K562 (cell line): ENCODE data around the gene RAD1. TPM values are rescaled to one million over a fixed set of nuclear protein-coding genes. Genes with fewer than 3 reads are reported as not detected.
A peak's percentile ranks its signal among the peaks of the same experiment; 100 is the strongest.

Source experiments
- BHLHE40 ChIP-seq: IDR thresholded peaks from 2 replicates; pipeline ENCODE4 v1.6.1; 2011; ENCODE audit warnings: low read length, improper control_type of control experiment
- C11orf30 ChIP-seq: fragments of 450-650 bp; IDR thresholded peaks from 2 replicates; pipeline ENCODE4 v1.6.1; 2016; ENCODE audit warnings: low read depth, mild to moderate bottlenecking
- CC2D1A ChIP-seq: fragments of 450-650 bp; IDR thresholded peaks from 2 replicates; pipeline ENCODE4 v1.6.1; 2017; ENCODE audit warnings: mild to moderate bottlenecking
- CHD4 ChIP-seq: fragments of 200-600 bp; sonication (generic); IDR thresholded peaks from 3 replicates; pipeline ENCODE4 v1.6.1; 2012; ENCODE audit warnings: low read depth, mild to moderate bottlenecking, mixed read lengths, low read length, inconsistent platforms; ENCODE audit not compliant: insufficient read depth, insufficient replicate concordance, poor library complexity, severe bottlenecking
- DDX20 ChIP-seq: fragments of 450-650 bp; IDR thresholded peaks from 2 replicates; pipeline ENCODE4 v1.6.1; 2016; ENCODE audit warnings: missing genetic modification characterization, low read depth, mild to moderate bottlenecking, missing compliant biosample characterization, moderate library complexity
- GABPA ChIP-seq: fragments of 200-800 bp; sonication (Bioruptor generic); conservative IDR thresholded peaks from 2 replicates; pipeline ENCODE4 v1.6.1; 2016; ENCODE audit warnings: low read depth, missing genetic modification characterization, missing compliant biosample characterization
- GTF2A2 ChIP-seq: IDR thresholded peaks from 2 replicates; pipeline ENCODE4 v1.6.1; 2016; ENCODE audit warnings: mild to moderate bottlenecking, missing genetic modification characterization, missing compliant biosample characterization
- HCFC1 ChIP-seq: IDR thresholded peaks from 2 replicates; pipeline ENCODE4 v1.6.1; 2012; ENCODE audit warnings: low read depth, low read length, improper control_type of control experiment
- HDGF ChIP-seq: fragments of 450-650 bp; IDR thresholded peaks from 2 replicates; pipeline ENCODE4 v1.6.1; 2016
- HNRNPH1 ChIP-seq: fragments of 200-400 bp; formaldehyde crosslinking; optimal IDR thresholded peaks from 2 replicates; pipeline ENCODE3; 2017; ENCODE audit warnings: low read depth, mild to moderate bottlenecking, low read length, moderate library complexity
- MAFK ChIP-seq: IDR thresholded peaks from 2 replicates; pipeline ENCODE4 v1.6.1; 2011; ENCODE audit warnings: low read length, improper control_type of control experiment
- NCOA6 ChIP-seq: fragments of 450-650 bp; IDR thresholded peaks from 2 replicates; pipeline ENCODE4 v1.6.1; 2017; ENCODE audit warnings: mild to moderate bottlenecking
- PBX2 ChIP-seq, 2 experiments: IDR thresholded peaks in 1 of 2; conservative IDR thresholded peaks in 1 of 2; 2 replicates each; pipeline ENCODE4 v1.6.1; 2016; ENCODE audit warnings: low read depth in 2 of 2, mild to moderate bottlenecking in 1 of 2, missing compliant biosample characterization in 1 of 2, missing genetic modification characterization in 1 of 2, moderate library complexity in 1 of 2
- PYGO2 ChIP-seq: fragments of 450-650 bp; IDR thresholded peaks from 2 replicates; pipeline ENCODE4 v1.6.1; 2016; ENCODE audit warnings: mild to moderate bottlenecking, missing genetic modification characterization, moderate library complexity, missing compliant biosample characterization
- RHOXF2B ChIP-seq: fragments of 250-450 bp; sonication (Bioruptor Pico); conservative IDR thresholded peaks from 2 replicates; pipeline ENCODE4 v1.5.1; 2021
- RNF2 ChIP-seq: sonication (generic); IDR thresholded peaks from 2 replicates; pipeline ENCODE4 v1.6.1; 2016
- SAP30 ChIP-seq: fragments of 200-600 bp; sonication (generic); IDR thresholded peaks from 2 replicates; pipeline ENCODE4 v1.6.1; 2012; ENCODE audit warnings: borderline replicate concordance, low read depth, mild to moderate bottlenecking, moderate library complexity, low read length, control low read depth, inconsistent platforms; ENCODE audit not compliant: insufficient read depth, poor library complexity, severe bottlenecking
- SNAPC5 ChIP-seq: fragments of 250-450 bp; sonication (Bioruptor Pico); IDR thresholded peaks from 2 replicates; pipeline ENCODE4 v1.8.0; 2021; ENCODE audit warnings: moderate library complexity, mild to moderate bottlenecking, inconsistent platforms
- SRSF1 ChIP-seq: fragments of 200-400 bp; formaldehyde crosslinking; IDR thresholded peaks from 2 replicates; pipeline ENCODE4 v1.6.1; 2017; ENCODE audit warnings: mild to moderate bottlenecking, low read depth, low read length, moderate library complexity
- TARDBP ChIP-seq: fragments of 450-650 bp; IDR thresholded peaks from 2 replicates; pipeline ENCODE4 v1.6.1; 2016
- USF2 ChIP-seq: sonication (generic); formaldehyde crosslinking; IDR thresholded peaks from 2 replicates; pipeline ENCODE4 v1.5.0; 2020; ENCODE audit warnings: missing genetic modification reagents
- YY1 ChIP-seq, 3 experiments: IDR thresholded peaks; 2 replicates each; pipeline ENCODE4 v1.6.1; 2011; ENCODE audit warnings: low read length in 2 of 3, mild to moderate bottlenecking in 2 of 3, moderate library complexity in 2 of 3, borderline replicate concordance in 1 of 3, control low read depth in 1 of 3, low read depth in 1 of 3; ENCODE audit not compliant: insufficient read depth in 3 of 3, insufficient replicate concordance in 2 of 3, control insufficient read depth in 1 of 3, insufficient read length in 1 of 3; ENCODE audit errors: extremely low read depth in 1 of 3
- ZNF316 ChIP-seq: fragments of 450-650 bp; IDR thresholded peaks from 2 replicates; pipeline ENCODE4 v1.6.1; 2016
- ZNF324 ChIP-seq: fragments of 250-450 bp; sonication (Bioruptor Pico); IDR thresholded peaks from 2 replicates; pipeline ENCODE4 v1.4.0; 2020; ENCODE audit warnings: mild to moderate bottlenecking
- ZNF445 ChIP-seq: fragments of 250-450 bp; sonication (Bioruptor Pico); IDR thresholded peaks from 2 replicates; pipeline ENCODE4 v1.4.0; 2020; ENCODE audit warnings: low read depth, mild to moderate bottlenecking, moderate library complexity
- polyA plus RNA-seq, 8 experiments: library from polyadenylated mRNA; depleted of rRNA in 4 of 8; stranded (reverse) in 5 of 8; unstranded in 3 of 8; fragments of >200 nt; fragmentation: Nextera tagmentation in 2 of 8; fragmentation: Illumina TruSeq in 1 of 8; extraction: Ambion mirVana in 2 of 8; extraction: Trizol in 1 of 8; gene quantifications; 2 replicates each; pipeline versions ENCODE4 v1.2.1 to v1.2.3, GENCODE V29; 2011 to 2014; ENCODE audit warnings: inconsistent platforms in 1 of 8, missing spikeins in 1 of 8
- total RNA-seq, 7 experiments: library from RNA; depleted of rRNA in 6 of 7; stranded (reverse); fragments of >200 nt in 6 of 7; fragmentation: Illumina TruSeq in 2 of 7; extraction: Trizol in 2 of 7; gene quantifications; 2 replicates each; pipeline versions ENCODE4 v1.2.1 to v1.2.3, GENCODE V29; 2011 to 2021; ENCODE audit warnings: low replicate concordance in 1 of 7

RAD1 gene
- total and polyA plus RNA-seq, 9 of the 15 experiments (the other 6 are each of a cell fraction or from before 2014, with no cell fraction given): 44.5 to 148 (median 60.8) TPM

- TF ChIP-seq PBX2 (CRISPR knock-in tag; IDR thresholded peaks at IDR 0.05; ENCODE audit: low read depth): no peak
- no peak for TF ChIP-seq PBX2 (tag; conservative IDR thresholded peaks at IDR 0.05; ENCODE audit: low read depth)
- TF ChIP-seq RHOXF2B (CRISPR knock-in tag): no peak
- TF ChIP-seq CHD4: no peak
- TF ChIP-seq RNF2: no peak
- TF ChIP-seq ZNF316: peak; percentile 99
- no peak for TF ChIP-seq HDGF
- 0 out of 2 replicates have a peak, but pooled peaks have one; percentile 32 for TF ChIP-seq BHLHE40
- TF ChIP-seq USF2 (CRISPR knock-in tag): no peak
- TF ChIP-seq DDX20 (tag): 0 out of 2 replicates have a peak, but pooled peaks have one; percentile 40
- TF ChIP-seq HCFC1: 0 out of 2 replicates have a peak, but pooled peaks have one; percentile 18
- no peak for TF ChIP-seq SAP30
- TF ChIP-seq GTF2A2: no peak
- no peak for TF ChIP-seq PYGO2 (tag)
- TF ChIP-seq YY1 (IDR thresholded peaks at IDR 0.05; ENCODE audit: borderline replicate concordance in 1 of 3, control insufficient read depth in 1 of 3, extremely low read depth in 1 of 3, insufficient read depth in 3 of 3, insufficient read length in 1 of 3, insufficient replicate concordance in 2 of 3, low read depth in 1 of 3, low read length in 2 of 3): no peak
- TF ChIP-seq SNAPC5 (CRISPR knock-in tag): no peak
- 0 out of 2 replicates have a peak, but pooled peaks have one; percentile 14 for TF ChIP-seq ZNF445 (CRISPR knock-in tag)
- no peak for TF ChIP-seq ZNF324 (CRISPR knock-in tag)
- peak; percentile 95 for TF ChIP-seq MAFK
- TF ChIP-seq CC2D1A: 0 out of 2 replicates have a peak, but pooled peaks have one; percentile 32
- TF ChIP-seq TARDBP: no peak
- peak; percentile 99 for TF ChIP-seq C11orf30
- TF ChIP-seq NCOA6: peak; percentile 50
- no peak for TF ChIP-seq SRSF1
- no peak for TF ChIP-seq HNRNPH1
- TF ChIP-seq GABPA (tag): 0 out of 2 replicates have a peak, but pooled peaks have one; percentile 39
These were observed 48.3 kb downstream of the RAD1 start (continued) for GRCh38 chr5:34866989-34867471.
